PC-9 (cell line): Measurements from ENCODE around the gene DSTN.

ENCODE experiments used
- EZH2 ChIP-seq: fragments of 200-600 bp; sonication (generic); IDR thresholded peaks from 2 replicates; pipeline ENCODE4 v1.8.0; 2017; ENCODE audit warnings: antibody characterized with exemption, low read depth
- TF ChIP-seq, protein P1 (sequence below): fragments of 200-600 bp; sonication (generic); conservative IDR thresholded peaks from 2 replicates; pipeline ENCODE4 v1.6.1; 2017; ENCODE audit warnings: mixed run types, antibody characterized with exemption, mild to moderate bottlenecking, moderate library complexity

DNA sequence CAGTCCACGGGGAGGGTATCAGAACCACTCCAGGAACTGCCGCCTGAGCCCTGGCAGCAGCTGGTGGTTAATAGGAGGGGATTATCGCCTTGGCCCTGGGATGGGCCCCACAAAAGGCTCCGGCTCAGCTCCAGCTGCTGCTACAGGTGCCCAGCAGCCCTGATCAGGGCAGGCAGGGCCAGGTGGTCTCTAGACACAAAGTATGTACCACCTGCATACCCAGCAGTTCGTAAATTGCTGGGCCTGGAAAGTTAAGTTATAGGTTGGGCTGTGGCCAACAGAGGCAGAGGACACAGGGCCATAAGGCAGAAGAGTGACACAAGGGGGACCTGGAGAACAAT lies 77.1 kb downstream of the DSTN start:
- TF ChIP-seq, protein P1, sequence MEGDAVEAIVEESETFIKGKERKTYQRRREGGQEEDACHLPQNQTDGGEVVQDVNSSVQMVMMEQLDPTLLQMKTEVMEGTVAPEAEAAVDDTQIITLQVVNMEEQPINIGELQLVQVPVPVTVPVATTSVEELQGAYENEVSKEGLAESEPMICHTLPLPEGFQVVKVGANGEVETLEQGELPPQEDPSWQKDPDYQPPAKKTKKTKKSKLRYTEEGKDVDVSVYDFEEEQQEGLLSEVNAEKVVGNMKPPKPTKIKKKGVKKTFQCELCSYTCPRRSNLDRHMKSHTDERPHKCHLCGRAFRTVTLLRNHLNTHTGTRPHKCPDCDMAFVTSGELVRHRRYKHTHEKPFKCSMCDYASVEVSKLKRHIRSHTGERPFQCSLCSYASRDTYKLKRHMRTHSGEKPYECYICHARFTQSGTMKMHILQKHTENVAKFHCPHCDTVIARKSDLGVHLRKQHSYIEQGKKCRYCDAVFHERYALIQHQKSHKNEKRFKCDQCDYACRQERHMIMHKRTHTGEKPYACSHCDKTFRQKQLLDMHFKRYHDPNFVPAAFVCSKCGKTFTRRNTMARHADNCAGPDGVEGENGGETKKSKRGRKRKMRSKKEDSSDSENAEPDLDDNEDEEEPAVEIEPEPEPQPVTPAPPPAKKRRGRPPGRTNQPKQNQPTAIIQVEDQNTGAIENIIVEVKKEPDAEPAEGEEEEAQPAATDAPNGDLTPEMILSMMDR: no peak
- TF ChIP-seq EZH2: no peak
